K562 (cell line): ENCODE data around the gene C1orf167. TPM values are rescaled to one million over a fixed set of nuclear protein-coding genes. Genes with fewer than 3 reads are reported as not detected.

Experiments
- BRD9 ChIP-seq: fragments of 450-650 bp; IDR thresholded peaks from 2 replicates; pipeline ENCODE4 v1.6.1; 2018; ENCODE audit warnings: low read depth; ENCODE audit not compliant: partially characterized antibody
- CAMTA2 ChIP-seq: fragments of 250-450 bp; sonication (Bioruptor Pico); conservative IDR thresholded peaks from 2 replicates; pipeline ENCODE4 v1.5.1; 2022
- CLOCK ChIP-seq: fragments of 250-450 bp; sonication (Bioruptor Pico); IDR thresholded peaks from 2 replicates; pipeline ENCODE4 v1.4.0; 2020; ENCODE audit warnings: mild to moderate bottlenecking, moderate library complexity, borderline replicate concordance
- ETV6 ChIP-seq, 3 experiments: fragments of 150-350 bp in 1 of 3; sonication (generic) in 1 of 3; formaldehyde crosslinking in 1 of 3; IDR thresholded peaks; 2 replicates each; pipeline versions ENCODE4 v1.6.1 to v1.8.0; 2014 to 2022; ENCODE audit warnings: borderline replicate concordance in 2 of 3, low read depth in 2 of 3, antibody characterized with exemption in 1 of 3, low read length in 1 of 3, mild to moderate bottlenecking in 1 of 3, missing genetic modification reagents in 1 of 3
- FOXK2 ChIP-seq, 2 experiments: fragments of 450-650 bp; IDR thresholded peaks in 1 of 2; conservative IDR thresholded peaks in 1 of 2; 2 replicates each; pipeline ENCODE4 v1.6.1; 2016; ENCODE audit warnings: low read depth in 2 of 2, mild to moderate bottlenecking in 1 of 2
- HMGXB4 ChIP-seq: sonication (generic); formaldehyde crosslinking; IDR thresholded peaks from 2 replicates; pipeline ENCODE4 v1.8.1; 2023; ENCODE audit warnings: mild to moderate bottlenecking, missing genetic modification reagents
- HNRNPH1 ChIP-seq: fragments of 200-400 bp; formaldehyde crosslinking; optimal IDR thresholded peaks from 2 replicates; pipeline ENCODE3; 2017; ENCODE audit warnings: low read depth, mild to moderate bottlenecking, low read length, moderate library complexity
- NBN ChIP-seq: fragments of 450-650 bp; IDR thresholded peaks from 2 replicates; pipeline ENCODE4 v1.6.1; 2016; ENCODE audit warnings: low read depth, mild to moderate bottlenecking
- PHB2 ChIP-seq: fragments of 450-650 bp; IDR thresholded peaks from 2 replicates; pipeline ENCODE4 v1.6.1; 2017; ENCODE audit warnings: low read depth
- POLR2AphosphoS5 ChIP-seq: IDR thresholded peaks from 2 replicates; pipeline ENCODE4 v1.6.1; 2011; ENCODE audit warnings: mild to moderate bottlenecking, low read depth, low read length, moderate library complexity; ENCODE audit not compliant: control insufficient read depth, insufficient read depth
- PRMT5 ChIP-seq: sonication (generic); formaldehyde crosslinking; IDR thresholded peaks from 2 replicates; pipeline ENCODE4 v1.5.0; 2020; ENCODE audit warnings: missing genetic modification reagents
- SAP30 ChIP-seq: fragments of 200-600 bp; sonication (generic); IDR thresholded peaks from 2 replicates; pipeline ENCODE4 v1.6.1; 2012; ENCODE audit warnings: borderline replicate concordance, low read depth, mild to moderate bottlenecking, moderate library complexity, low read length, control low read depth, inconsistent platforms; ENCODE audit not compliant: insufficient read depth, poor library complexity, severe bottlenecking
- STAT5A ChIP-seq: IDR thresholded peaks from 2 replicates; pipeline ENCODE4 v1.6.1; 2012; ENCODE audit warnings: low read length, inconsistent platforms, borderline replicate concordance
- TAF15 ChIP-seq: fragments of 200-400 bp; formaldehyde crosslinking; IDR thresholded peaks from 2 replicates; pipeline ENCODE4 v1.6.1; 2017; ENCODE audit warnings: mild to moderate bottlenecking, low read depth, low read length, moderate library complexity
- TAF7 ChIP-seq: fragments of 450-650 bp; IDR thresholded peaks from 2 replicates; pipeline ENCODE4 v1.6.1; 2016; ENCODE audit warnings: missing genetic modification characterization, missing compliant biosample characterization
- USF2 ChIP-seq: sonication (generic); formaldehyde crosslinking; IDR thresholded peaks from 2 replicates; pipeline ENCODE4 v1.5.0; 2020; ENCODE audit warnings: missing genetic modification reagents
- XRCC5 ChIP-seq: fragments of 200-400 bp; formaldehyde crosslinking; IDR thresholded peaks from 2 replicates; pipeline ENCODE4 v1.6.1; 2017; ENCODE audit warnings: low read depth, mild to moderate bottlenecking, low read length
- ZNF280B ChIP-seq: fragments of 250-450 bp; sonication (Bioruptor Pico); IDR thresholded peaks from 2 replicates; pipeline ENCODE4 v1.5.1; 2021; ENCODE audit warnings: mild to moderate bottlenecking
- ZNF655 ChIP-seq: fragments of 250-450 bp; sonication (Bioruptor Pico); IDR thresholded peaks from 2 replicates; pipeline ENCODE4 v1.5.0; 2021
- ZNF764 ChIP-seq: fragments of 250-450 bp; sonication (Bioruptor Pico); IDR thresholded peaks from 2 replicates; pipeline ENCODE4 v1.4.0; 2020; ENCODE audit warnings: low read depth, mild to moderate bottlenecking, moderate library complexity
- polyA plus RNA-seq, 8 experiments: library from polyadenylated mRNA; depleted of rRNA in 4 of 8; stranded (reverse) in 5 of 8; unstranded in 3 of 8; fragments of >200 nt; fragmentation: Nextera tagmentation in 2 of 8; fragmentation: Illumina TruSeq in 1 of 8; extraction: Ambion mirVana in 2 of 8; extraction: Trizol in 1 of 8; gene quantifications; 2 replicates each; pipeline versions ENCODE4 v1.2.1 to v1.2.3, GENCODE V29; 2011 to 2014; ENCODE audit warnings: inconsistent platforms in 1 of 8, missing spikeins in 1 of 8
- total RNA-seq, 7 experiments: library from RNA; depleted of rRNA in 6 of 7; stranded (reverse); fragments of >200 nt in 6 of 7; fragmentation: Illumina TruSeq in 2 of 7; extraction: Trizol in 2 of 7; gene quantifications; 2 replicates each; pipeline versions ENCODE4 v1.2.1 to v1.2.3, GENCODE V29; 2011 to 2021; ENCODE audit warnings: low replicate concordance in 1 of 7

The C1orf167 gene
- total and polyA plus RNA-seq, 9 of the 15 experiments (the other 6 are each of a cell fraction or from before 2014, with no cell fraction given) = 0.22 to 0.86 (median 0.31) TPM; not detected in 2

- no peak for TF ChIP-seq ZNF655 (CRISPR knock-in tag)
- TF ChIP-seq CAMTA2 (CRISPR knock-in tag) = no peak
- no peak for TF ChIP-seq SAP30
- TF ChIP-seq BRD9 = peak; percentile 17
- no peak; the same call in 1 of the 2 replicates for TF ChIP-seq NBN
- no peak for TF ChIP-seq PRMT5 (CRISPR knock-in tag)
- TF ChIP-seq HNRNPH1 = no peak
- TF ChIP-seq CLOCK (CRISPR knock-in tag) = no peak
- no peak for TF ChIP-seq ETV6 (IDR thresholded peaks at IDR 0.05; ENCODE audit: borderline replicate concordance in 1 of 2, low read depth in 2 of 2, low read length in 1 of 2)
- TF ChIP-seq ETV6 (CRISPR knock-in tag; IDR thresholded peaks at IDR 0.05; ENCODE audit: borderline replicate concordance) = no peak
- 0 out of 2 replicates have a peak, but pooled peaks have one; percentile 56 for TF ChIP-seq HMGXB4 (CRISPR knock-in tag)
- TF ChIP-seq USF2 (CRISPR knock-in tag) = peak; percentile 9; the same call in 1 of the 2 replicates
- 0 out of 2 replicates have a peak, but pooled peaks have one; percentile 25 for TF ChIP-seq TAF7
- TF ChIP-seq STAT5A = no peak
- TF ChIP-seq XRCC5 = 0 out of 2 replicates have a peak, but pooled peaks have one; percentile 23
- TF ChIP-seq FOXK2 (conservative IDR thresholded peaks at IDR 0.05 in 1 of 2, IDR thresholded peaks at IDR 0.05 in 1 of 2; ENCODE audit: low read depth in 2 of 2) = 0 out of 4 replicates have a peak, but pooled peaks of 1 of the 2 experiments have one; percentile 28
- TF ChIP-seq PHB2 = no peak
- no peak for TF ChIP-seq TAF15
- TF ChIP-seq ZNF764 (CRISPR knock-in tag) = no peak
- TF ChIP-seq ZNF280B (CRISPR knock-in tag) = no peak
- no peak for TF ChIP-seq POLR2AphosphoS5
Observed at GRCh38 chr1:11802616-11802972, 40.6 kb downstream of the C1orf167 start (continued).
